GM18502 (cell line): ENCODE measurements around the gene USP17L19.
"Not testable (repeated sequence)": the region's sequence is repeated elsewhere in the genome, so short reads cannot be mapped to it uniquely, and the experiment has no call there.

Source experiments
- ATAC-seq: cut with Tn5 transposase; IDR thresholded peaks from one replicate; pipeline ENCODE4 v1.9.1; 2021; ENCODE audit warnings: mild to moderate bottlenecking; ENCODE audit not compliant: unreplicated experiment, poor library complexity

The USP17L19 gene

GRCh38 chr4:9253078-9253477 is at the start of gene USP17L19:
Gene USP17L19, plus strand, starts transcription at chr4:9253378. Its CDS starts 0 bp downstream, at chr4:9253378.
- not testable (repeated sequence) for ATAC-seq

- ATAC-seq: not testable (repeated sequence)
These were observed 42.8 kb upstream of the USP17L19 start, which contains the start of gene USP17L10 for GRCh38 chr4:9210357-9210756. Gene USP17L10, plus strand, starts transcription at chr4:9210657. Its CDS starts 0 bp downstream, at chr4:9210657.

- not testable (repeated sequence) for ATAC-seq
These were observed 38.5 kb upstream of the USP17L19 start for GRCh38 chr4:9214701-9215100.

- not testable (repeated sequence) for ATAC-seq
These were observed 38.1 kb upstream of the USP17L19 start, which contains the start of gene USP17L11 for GRCh38 chr4:9215105-9215504. Gene USP17L11, plus strand, starts transcription at chr4:9215405. Its CDS starts 0 bp downstream, at chr4:9215405.

DNA sequence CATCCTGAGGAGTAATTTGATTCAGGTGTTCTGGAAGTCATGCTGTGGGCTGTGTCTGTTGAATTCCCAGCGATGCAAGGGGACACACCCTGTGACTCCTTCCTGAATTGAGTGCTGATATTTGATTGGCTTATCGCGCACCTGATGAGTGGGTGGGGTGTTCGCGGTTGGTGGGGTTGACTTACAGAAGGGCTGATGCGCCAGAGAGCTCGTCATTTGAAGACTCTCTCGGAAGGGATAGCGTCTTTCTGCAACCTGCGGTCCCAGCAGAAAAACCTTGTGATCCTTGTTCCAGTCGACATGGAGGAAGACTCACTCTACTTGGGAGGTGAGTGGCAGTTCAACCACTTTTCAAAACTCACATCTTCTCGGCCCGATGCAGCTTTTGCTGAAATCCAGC is 33.3 kb upstream of the USP17L19 start, which contains the start of gene USP17L12:
Gene USP17L12, plus strand, starts transcription at position 301 of the 400 bp plus-strand sequence. Its CDS starts 0 bp downstream, at position 301.
- ATAC-seq: not testable (repeated sequence)

- ATAC-seq: not testable (repeated sequence)
These were observed 28.6 kb upstream of the USP17L19 start, which contains the start of gene USP17L13 for GRCh38 chr4:9224596-9224995. Gene USP17L13, plus strand, starts transcription at chr4:9224896. Its CDS starts 0 bp downstream, at chr4:9224896.

DNA sequence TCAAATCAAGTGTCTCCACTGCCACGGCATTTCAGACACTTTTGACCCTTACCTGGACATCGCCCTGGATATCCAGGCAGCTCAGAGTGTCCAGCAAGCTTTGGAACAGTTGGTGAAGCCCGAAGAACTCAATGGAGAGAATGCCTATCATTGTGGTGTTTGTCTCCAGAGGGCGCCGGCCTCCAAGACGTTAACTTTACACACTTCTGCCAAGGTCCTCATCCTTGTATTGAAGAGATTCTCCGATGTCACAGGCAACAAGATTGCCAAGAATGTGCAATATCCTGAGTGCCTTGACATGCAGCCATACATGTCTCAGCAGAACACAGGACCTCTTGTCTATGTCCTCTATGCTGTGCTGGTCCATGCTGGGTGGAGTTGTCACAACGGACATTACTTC is 22.9 kb upstream of the USP17L19 start:
- not testable (repeated sequence) for ATAC-seq

DNA sequence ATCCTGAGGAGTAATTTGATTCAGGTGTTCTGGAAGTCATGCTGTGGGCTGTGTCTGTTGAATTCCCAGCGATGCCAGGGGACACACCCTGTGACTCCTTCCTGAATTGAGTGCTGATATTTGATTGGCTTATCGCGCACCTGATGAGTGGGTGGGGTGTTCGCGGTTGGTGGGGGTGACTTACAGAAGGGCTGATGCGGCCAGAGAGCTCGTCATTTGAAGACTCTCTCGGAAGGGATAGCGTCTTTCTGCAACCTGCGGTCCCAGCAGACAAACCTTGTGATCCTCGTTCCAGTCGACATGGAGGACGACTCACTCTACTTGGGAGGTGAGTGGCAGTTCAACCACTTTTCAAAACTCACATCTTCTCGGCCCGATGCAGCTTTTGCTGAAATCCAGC is 19.1 kb upstream of the USP17L19 start, which contains the start of gene USP17L15:
Gene USP17L15, plus strand, starts transcription at position 301 of the 400 bp plus-strand sequence. Its CDS starts 0 bp downstream, at position 301.
- not testable (repeated sequence) for ATAC-seq

GRCh38 chr4:9238461-9238860 is 14.7 kb upstream of the USP17L19 start:
- not testable (repeated sequence) for ATAC-seq

GRCh38 chr4:9243579-9243978 is 9.6 kb upstream of the USP17L19 start, which contains the start of gene USP17L17:
Gene USP17L17, plus strand, starts transcription at chr4:9243879. Its CDS starts 0 bp downstream, at chr4:9243879.
- ATAC-seq: not testable (repeated sequence)

- ATAC-seq: not testable (repeated sequence)
These were observed 5.1 kb upstream of the USP17L19 start, which contains the start of gene USP17L18 for GRCh38 chr4:9247953-9248680. Gene USP17L18, plus strand, starts transcription at chr4:9248630. Its CDS starts 0 bp downstream, at chr4:9248630.

DNA sequence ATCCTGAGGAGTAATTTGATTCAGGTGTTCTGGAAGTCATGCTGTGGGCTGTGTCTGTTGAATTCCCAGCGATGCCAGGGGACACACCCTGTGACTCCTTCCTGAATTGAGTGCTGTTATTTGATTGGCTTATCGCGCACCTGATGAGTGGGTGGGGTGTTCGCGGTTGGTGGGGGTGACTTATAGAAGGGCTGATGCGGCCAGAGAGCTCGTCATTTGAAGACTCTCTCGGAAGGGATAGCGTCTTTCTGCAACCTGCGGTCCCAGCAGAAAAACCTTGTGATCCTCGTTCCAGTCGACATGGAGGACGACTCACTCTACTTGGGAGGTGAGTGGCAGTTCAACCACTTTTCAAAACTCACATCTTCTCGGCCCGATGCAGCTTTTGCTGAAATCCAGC is 4.6 kb downstream of the USP17L19 start, which contains the start of gene USP17L20:
Gene USP17L20, plus strand, starts transcription at position 301 of the 400 bp plus-strand sequence. Its CDS starts 0 bp downstream, at position 301.
- not testable (repeated sequence) for ATAC-seq

- not testable (repeated sequence) for ATAC-seq
These were observed 9.4 kb downstream of the USP17L19 start, which contains the start of gene USP17L21 for GRCh38 chr4:9262572-9262971. Gene USP17L21, plus strand, starts transcription at chr4:9262872. Its CDS starts 0 bp downstream, at chr4:9262872.

DNA sequence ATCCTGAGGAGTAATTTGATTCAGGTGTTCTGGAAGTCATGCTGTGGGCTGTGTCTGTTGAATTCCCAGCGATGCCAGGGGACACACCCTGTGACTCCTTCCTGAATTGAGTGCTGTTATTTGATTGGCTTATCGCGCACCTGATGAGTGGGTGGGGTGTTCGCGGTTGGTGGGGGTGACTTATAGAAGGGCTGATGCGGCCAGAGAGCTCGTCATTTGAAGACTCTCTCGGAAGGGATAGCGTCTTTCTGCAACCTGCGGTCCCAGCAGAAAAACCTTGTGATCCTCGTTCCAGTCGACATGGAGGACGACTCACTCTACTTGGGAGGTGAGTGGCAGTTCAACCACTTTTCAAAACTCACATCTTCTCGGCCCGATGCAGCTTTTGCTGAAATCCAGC is 14.1 kb downstream of the USP17L19 start, which contains the start of gene USP17L22:
Gene USP17L22, plus strand, starts transcription at position 301 of the 400 bp plus-strand sequence. Its CDS starts 0 bp downstream, at position 301.
- ATAC-seq: not testable (repeated sequence)

DNA sequence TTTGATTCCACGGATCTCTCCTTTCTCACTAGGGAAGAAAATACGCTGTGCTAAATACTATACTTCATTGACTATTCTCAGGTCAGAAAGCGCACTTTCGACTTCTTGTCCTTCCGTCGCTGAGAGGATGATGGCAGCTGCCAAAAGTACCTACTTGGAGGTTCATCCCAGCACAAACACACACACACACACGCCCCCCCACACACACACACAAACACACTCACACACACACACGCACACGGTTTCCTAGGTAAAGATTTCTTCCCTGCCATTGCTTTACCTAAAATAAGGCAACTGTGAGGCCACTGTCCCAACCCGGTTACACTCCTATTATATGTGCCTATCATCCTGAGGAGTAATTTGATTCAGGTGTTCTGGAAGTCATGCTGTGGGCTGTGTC is 18.5 kb downstream of the USP17L19 start:
- not testable (repeated sequence) for ATAC-seq
